ENCODE data around the gene SPTSSB. TPM values are rescaled to one million over a fixed set of nuclear protein-coding genes. Genes with fewer than 3 reads are reported as not detected.

Gene SPTSSB
- total and polyA plus RNA-seq, 4 donors: 0.16 to 0.39 (median 0.18) TPM; not detected in 1

DNA sequence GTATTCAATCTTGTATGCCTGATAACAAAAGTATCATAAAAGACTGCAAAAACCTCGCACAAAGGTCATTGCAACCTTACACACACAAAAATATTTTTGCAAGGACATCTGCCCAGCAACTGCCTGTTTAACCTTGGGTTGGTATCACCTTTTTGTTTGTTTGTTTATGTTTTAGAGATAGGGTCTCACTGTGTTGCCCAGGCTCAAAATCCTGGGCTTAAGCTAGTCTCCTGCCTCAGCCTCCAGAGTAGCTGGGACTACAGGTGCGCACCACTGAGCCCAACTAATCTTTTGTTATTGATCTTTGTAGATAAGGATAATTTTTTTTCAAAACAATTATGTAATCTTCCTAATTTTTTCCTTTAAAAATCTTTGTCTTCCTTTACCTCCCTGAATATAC, 54.2 kb downstream of the SPTSSB start:
- no peak overlapping the region for H3K27ac ChIP-seq (ENCODE audit: low read depth in 1 of 2, low read length in 2 of 2)
- H3K36me3 ChIP-seq (ENCODE audit: control insufficient read depth in 1 of 2, insufficient read depth in 2 of 2, low read length in 1 of 2): no peaks in the 10 kb centered on the region
- DNase-seq: no peak
- H3K9me3 ChIP-seq (ENCODE audit: control insufficient read depth, low read length): peaks cover 2% of the 10 kb centered on the region
- WGBS, 2 donors: 94 to 95% methylated on average over 2 of the region's 2 CpGs
- H3K27me3 ChIP-seq (ENCODE audit: control insufficient read depth in 1 of 2, insufficient read depth in 2 of 2, low read length in 1 of 2): no peaks in the 10 kb centered on the region
- H3K4me3 ChIP-seq (ENCODE audit: low read length in 2 of 2): no peak overlapping the region
- intact Hi-C loops (cut with DNase I): no loop called here
- H3K4me1 ChIP-seq (ENCODE audit: control insufficient read depth in 1 of 2, insufficient read depth in 2 of 2, low read length in 2 of 2): no peaks in the 10 kb centered on the region
- no peak for ATAC-seq (ENCODE audit: low FRiP score)

DNA sequence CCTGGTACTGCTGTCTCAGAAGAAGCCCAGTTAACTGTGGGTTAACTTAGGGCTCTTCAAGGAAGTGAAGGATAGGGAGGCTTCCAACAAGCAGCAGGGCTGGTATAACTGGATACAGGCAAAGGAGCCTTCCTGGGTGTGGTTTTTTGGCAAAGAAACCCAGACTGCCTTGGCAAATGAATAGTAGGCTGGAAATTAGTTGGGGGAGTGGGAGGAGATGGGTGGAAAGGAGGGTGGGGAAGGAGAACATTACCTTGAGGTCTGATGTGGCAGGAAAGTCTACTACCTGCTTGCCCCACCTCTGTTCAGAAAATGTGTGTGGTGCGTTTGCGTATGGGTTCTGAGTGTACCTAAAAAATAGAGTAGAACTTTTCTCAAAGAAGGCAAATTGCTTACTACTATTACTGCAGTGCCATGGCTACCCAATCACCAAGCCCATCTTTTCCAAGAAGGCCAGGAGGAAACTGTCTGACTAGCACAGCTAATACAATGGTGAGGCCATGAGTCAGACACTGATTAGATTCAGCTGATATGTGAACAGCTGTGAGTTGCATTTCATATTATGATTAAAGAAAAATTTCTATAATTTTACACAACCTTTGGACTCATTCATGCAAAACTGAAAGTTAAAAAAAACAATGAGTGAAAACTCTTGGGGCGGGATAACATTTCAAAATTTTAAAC, 55.2 kb downstream of the SPTSSB start:
- intact Hi-C loops (cut with DNase I): no loop called here
- 89 to 90% methylated on average over 3 of the region's 3 CpGs for WGBS, 2 donors
- Histone ChIP-seq H3K27ac (ENCODE audit: low read depth in 1 of 2, low read length in 2 of 2) (no peak overlapping the region), H3K9me3 (ENCODE audit: control insufficient read depth, low read length) (peaks cover 2% of the 10 kb centered on the region), H3K36me3 (ENCODE audit: control insufficient read depth in 1 of 2, insufficient read depth in 2 of 2, low read length in 1 of 2) (no peaks in the 10 kb centered on the region), H3K27me3 (ENCODE audit: control insufficient read depth in 1 of 2, insufficient read depth in 2 of 2, low read length in 1 of 2) (no peaks in the 10 kb centered on the region), H3K4me1 (ENCODE audit: control insufficient read depth in 1 of 2, insufficient read depth in 2 of 2, low read length in 2 of 2) (no peaks in the 10 kb centered on the region), H3K4me3 (ENCODE audit: low read length in 2 of 2) (no peak overlapping the region)
- ATAC-seq (ENCODE audit: low FRiP score) (no peak), DNase-seq (no peak)

DNA sequence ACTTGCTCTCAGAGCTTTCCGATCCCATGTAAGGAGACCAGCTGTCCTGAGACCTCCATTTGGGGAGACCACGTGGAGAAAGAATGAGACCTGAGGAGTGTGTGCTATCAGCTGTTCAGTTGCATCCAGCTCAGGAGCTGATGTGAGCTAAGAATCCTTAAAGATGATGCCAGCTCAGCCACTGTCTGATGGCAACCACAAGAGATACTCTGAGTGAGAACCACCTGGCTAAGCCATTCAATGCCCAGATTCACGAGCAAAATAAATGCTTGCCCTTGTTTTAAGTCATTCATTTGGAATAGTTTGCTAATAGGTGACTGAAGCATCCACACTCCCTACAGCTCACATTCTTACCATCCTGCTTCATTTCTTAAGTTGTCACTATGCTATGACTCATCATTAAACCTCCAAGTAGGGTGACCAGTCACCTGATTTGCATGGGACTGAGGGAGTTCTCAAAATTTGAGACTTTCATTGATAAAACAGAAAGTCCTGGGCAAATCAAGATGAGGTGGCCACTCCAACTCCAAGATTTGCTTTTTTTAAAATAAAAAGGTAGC, 56.4 kb downstream of the SPTSSB start:
- Histone ChIP-seq H3K36me3 (ENCODE audit: control insufficient read depth in 1 of 2, insufficient read depth in 2 of 2, low read length in 1 of 2) (no peaks in the 10 kb centered on the region), H3K27ac (ENCODE audit: low read depth in 1 of 2, low read length in 2 of 2) (no peak overlapping the region), H3K27me3 (ENCODE audit: control insufficient read depth in 1 of 2, insufficient read depth in 2 of 2, low read length in 1 of 2) (no peaks in the 10 kb centered on the region), H3K4me3 (ENCODE audit: low read length in 2 of 2) (no peak overlapping the region), H3K9me3 (ENCODE audit: control insufficient read depth, low read length) (peaks cover 2% of the 10 kb centered on the region), H3K4me1 (ENCODE audit: control insufficient read depth in 1 of 2, insufficient read depth in 2 of 2, low read length in 2 of 2) (no peaks in the 10 kb centered on the region)
- intact Hi-C loops (cut with DNase I): no loop called here
- ATAC-seq (ENCODE audit: low FRiP score): no peak
- 87 to 89% methylated on average over 3 of the region's 3 CpGs for WGBS, 2 donors
- no peak for DNase-seq

DNA sequence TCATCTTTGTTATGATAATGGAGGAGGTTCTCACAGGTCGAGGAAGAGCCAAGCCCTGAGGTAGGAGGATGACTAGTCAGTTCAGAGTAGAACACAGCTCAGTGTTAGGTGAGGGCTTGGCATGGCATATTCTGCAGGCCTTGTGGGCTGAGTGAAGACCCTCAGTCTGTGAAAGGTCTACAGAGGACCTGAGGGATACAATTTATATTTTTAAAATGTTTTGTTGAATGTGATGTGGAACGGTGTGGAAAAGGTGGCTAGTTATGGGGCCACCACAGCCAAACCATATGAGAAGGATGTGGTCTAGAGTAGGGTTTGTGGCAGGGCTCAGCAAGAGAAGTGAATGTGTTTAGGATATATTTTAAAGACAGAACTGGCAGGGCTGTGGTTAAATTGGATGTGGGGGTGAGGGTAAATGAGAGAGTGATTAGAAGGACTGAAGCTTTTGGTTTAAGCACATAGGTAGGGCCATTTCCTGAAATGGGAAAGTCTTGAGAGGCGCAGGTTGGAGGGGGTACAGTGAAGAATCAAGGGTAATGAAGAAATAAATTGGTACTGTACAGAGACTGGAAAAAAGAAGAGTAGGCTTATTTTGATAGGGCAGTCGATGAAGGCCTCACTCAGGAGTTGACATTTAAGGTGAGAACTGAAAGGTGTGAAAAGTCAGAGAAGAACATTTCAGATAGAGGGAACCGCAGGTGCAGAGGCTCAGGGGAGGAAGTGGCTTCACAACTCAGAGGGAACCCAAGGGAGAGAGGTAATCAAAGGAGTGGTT, 60.5 kb downstream of the SPTSSB start:
- Histone ChIP-seq H3K36me3 (ENCODE audit: control insufficient read depth in 1 of 2, insufficient read depth in 2 of 2, low read length in 1 of 2) (no peaks in the 10 kb centered on the region), H3K27me3 (ENCODE audit: control insufficient read depth in 1 of 2, insufficient read depth in 2 of 2, low read length in 1 of 2) (no peaks in the 10 kb centered on the region), H3K27ac (ENCODE audit: low read depth in 1 of 2, low read length in 2 of 2) (no peak overlapping the region), H3K9me3 (ENCODE audit: control insufficient read depth, low read length) (no peaks in the 10 kb centered on the region), H3K4me3 (ENCODE audit: low read length in 2 of 2) (no peak overlapping the region), H3K4me1 (ENCODE audit: control insufficient read depth in 1 of 2, insufficient read depth in 2 of 2, low read length in 2 of 2) (no peaks in the 10 kb centered on the region)
- DNase-seq (no peak), ATAC-seq (ENCODE audit: low FRiP score) (no peak)
- WGBS, 2 donors: 79 to 83% methylated on average over 5 of the region's 5 CpGs
- intact Hi-C loops (cut with DNase I): no loop called here

DNA sequence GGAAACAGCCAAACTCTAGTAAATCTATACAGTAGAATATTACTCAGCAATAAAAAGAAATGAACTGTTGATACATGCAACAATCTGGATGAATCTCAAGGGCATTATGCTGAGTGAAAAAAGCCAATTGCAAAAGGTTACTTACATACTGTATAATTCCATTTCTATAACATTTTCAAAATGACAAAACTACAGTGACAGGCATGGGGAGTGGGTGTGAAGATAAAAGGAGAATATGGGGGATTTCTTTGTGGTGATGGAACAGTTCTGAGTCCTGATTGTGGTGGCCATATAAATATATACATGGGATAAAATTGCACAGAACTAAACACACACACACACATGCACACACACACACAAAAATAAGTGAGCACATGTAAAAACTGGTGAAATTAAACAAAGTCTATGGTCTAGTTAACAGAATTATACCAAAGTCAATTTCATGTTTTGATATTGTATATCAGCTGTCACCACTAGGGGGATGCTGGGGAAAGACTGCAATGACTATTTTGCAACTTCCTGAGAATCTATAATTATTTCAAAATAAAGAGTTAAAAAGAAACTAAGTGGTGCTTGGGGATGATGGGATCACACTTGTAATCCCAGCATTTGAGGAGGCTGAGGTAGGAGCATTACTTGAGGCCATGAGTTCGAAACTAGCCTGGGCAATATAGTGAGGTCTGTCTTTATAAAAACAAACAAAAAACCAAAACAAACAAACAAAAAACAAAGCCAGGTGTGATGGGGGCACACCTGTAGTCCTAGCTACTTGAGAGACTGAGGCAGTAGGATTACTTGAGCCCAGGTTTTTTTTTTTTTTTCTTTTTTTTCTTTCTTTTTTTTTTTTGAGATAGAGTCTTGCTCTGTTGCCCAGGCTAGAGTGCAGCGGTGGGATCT, 66.0 kb downstream of the SPTSSB start:
- no peak for ATAC-seq (ENCODE audit: low FRiP score)
- no peaks in the 10 kb centered on the region for H3K4me1 ChIP-seq (ENCODE audit: control insufficient read depth in 1 of 2, insufficient read depth in 2 of 2, low read length in 2 of 2)
- 92% methylated on average over 2 of the region's 2 CpGs for WGBS, 2 donors

DNA sequence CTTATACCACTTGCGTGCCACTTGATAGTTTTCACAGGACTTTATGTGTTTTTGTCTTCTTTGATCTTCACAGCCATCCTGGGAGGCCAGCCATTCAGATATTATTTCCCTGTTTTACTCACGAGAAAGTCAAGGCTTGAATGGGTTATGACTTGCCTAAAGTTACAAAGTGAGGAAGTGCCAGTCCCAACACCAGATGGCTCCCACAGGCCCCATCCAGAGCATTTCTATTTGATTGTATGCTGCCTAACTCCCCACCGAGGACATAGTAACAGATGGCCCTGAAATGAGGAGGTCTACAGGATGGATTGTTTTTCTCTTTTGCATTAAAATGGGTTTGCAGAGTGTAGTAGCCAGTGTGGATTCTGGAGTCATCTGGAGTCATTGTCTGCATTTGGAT, 74.5 kb downstream of the SPTSSB start:
- Histone ChIP-seq H3K27me3 (ENCODE audit: control insufficient read depth in 1 of 2, insufficient read depth in 2 of 2, low read length in 1 of 2) (no peaks in the 10 kb centered on the region), H3K9me3 (ENCODE audit: control insufficient read depth, low read length) (peaks cover 5% of the 10 kb centered on the region), H3K4me1 (ENCODE audit: control insufficient read depth in 1 of 2, insufficient read depth in 2 of 2, low read length in 2 of 2) (no peaks in the 10 kb centered on the region), H3K4me3 (ENCODE audit: low read length in 2 of 2) (no peak overlapping the region), H3K27ac (ENCODE audit: low read depth in 1 of 2, low read length in 2 of 2) (no peak overlapping the region), H3K36me3 (ENCODE audit: control insufficient read depth in 1 of 2, insufficient read depth in 2 of 2, low read length in 1 of 2) (no peaks in the 10 kb centered on the region)
- DNase-seq (no peak), ATAC-seq (ENCODE audit: low FRiP score) (no peak)
- WGBS, 2 donors: 88 to 92% methylated on average over 3 of the region's 3 CpGs
- intact Hi-C loops (cut with DNase I): no loop called here

More for the DNA sequence above, 66.0 kb downstream of the SPTSSB start:
- Histone ChIP-seq H3K36me3 (ENCODE audit: control insufficient read depth in 1 of 2, insufficient read depth in 2 of 2, low read length in 1 of 2) (no peaks in the 10 kb centered on the region), H3K9me3 (ENCODE audit: control insufficient read depth, low read length) (no peaks in the 10 kb centered on the region), H3K4me3 (ENCODE audit: low read length in 2 of 2) (no peak overlapping the region), H3K27me3 (ENCODE audit: control insufficient read depth in 1 of 2, insufficient read depth in 2 of 2, low read length in 1 of 2) (no peaks in the 10 kb centered on the region), H3K27ac (ENCODE audit: low read depth in 1 of 2, low read length in 2 of 2) (no peak overlapping the region)
- no peak for DNase-seq
- intact Hi-C loops (cut with DNase I): no loop called here

DNA sequence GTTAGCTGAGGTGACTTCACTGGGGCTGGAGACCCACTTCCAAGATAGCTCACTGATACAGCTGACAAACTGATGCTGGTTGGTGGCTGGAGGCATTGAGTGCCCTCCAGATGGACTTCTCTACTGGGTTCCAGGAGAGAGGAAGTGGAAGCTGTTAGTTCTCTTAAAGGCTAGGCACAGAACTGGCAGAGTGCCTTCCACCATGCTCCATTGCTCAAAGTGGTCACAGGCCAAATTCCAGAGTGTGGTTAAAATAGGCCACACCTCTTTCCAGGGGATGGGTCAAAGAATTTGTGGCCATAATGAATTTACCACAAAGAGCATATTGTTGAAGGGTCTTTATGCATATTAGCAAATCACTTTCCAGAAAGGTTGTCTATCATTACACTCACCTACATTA, 76.0 kb downstream of the SPTSSB start:
- ATAC-seq (ENCODE audit: low FRiP score) (no peak), DNase-seq (no peak)
- intact Hi-C loops (cut with DNase I): no loop called here
- Histone ChIP-seq H3K27me3 (ENCODE audit: control insufficient read depth in 1 of 2, insufficient read depth in 2 of 2, low read length in 1 of 2) (no peaks in the 10 kb centered on the region), H3K9me3 (ENCODE audit: control insufficient read depth, low read length) (peaks cover 5% of the 10 kb centered on the region), H3K4me3 (ENCODE audit: low read length in 2 of 2) (no peak overlapping the region), H3K27ac (ENCODE audit: low read depth in 1 of 2, low read length in 2 of 2) (no peak overlapping the region), H3K36me3 (ENCODE audit: control insufficient read depth in 1 of 2, insufficient read depth in 2 of 2, low read length in 1 of 2) (no peaks in the 10 kb centered on the region), H3K4me1 (ENCODE audit: control insufficient read depth in 1 of 2, insufficient read depth in 2 of 2, low read length in 2 of 2) (no peaks in the 10 kb centered on the region)
